GM18508 (cell line): Measurements from ENCODE around the gene CMTM1.
"Not testable (repeated sequence)": the region's sequence is repeated elsewhere in the genome, so short reads cannot be mapped to it uniquely, and the experiment has no call there.

Experiments used
- ATAC-seq: cut with Tn5 transposase; IDR thresholded peaks from one replicate; pipeline ENCODE4 v1.9.1; 2021; ENCODE audit warnings: moderate number of reproducible peaks; ENCODE audit not compliant: insufficient read depth, unreplicated experiment

CMTM1 gene

DNA sequence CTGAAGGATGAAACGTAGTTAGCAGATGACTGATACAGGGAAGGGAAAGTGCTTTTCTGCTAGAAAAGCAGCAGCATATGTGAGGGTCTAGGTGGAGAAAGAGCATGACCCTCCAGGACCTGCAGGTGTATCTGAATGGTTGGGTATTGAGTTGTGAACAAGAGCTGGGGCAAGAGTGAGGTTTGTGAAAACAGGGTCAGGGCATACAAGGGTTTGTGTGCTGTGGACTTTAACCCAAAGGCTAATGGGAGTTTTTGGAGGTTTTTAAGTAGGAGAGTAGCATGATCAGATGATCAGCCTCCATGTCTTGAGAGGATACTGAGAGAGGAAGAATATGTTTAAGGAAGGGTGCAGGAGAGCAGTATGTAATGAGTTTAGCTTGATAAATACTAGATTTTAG lies 6.1 kb upstream of the CMTM1 start:
- no peak for ATAC-seq

DNA sequence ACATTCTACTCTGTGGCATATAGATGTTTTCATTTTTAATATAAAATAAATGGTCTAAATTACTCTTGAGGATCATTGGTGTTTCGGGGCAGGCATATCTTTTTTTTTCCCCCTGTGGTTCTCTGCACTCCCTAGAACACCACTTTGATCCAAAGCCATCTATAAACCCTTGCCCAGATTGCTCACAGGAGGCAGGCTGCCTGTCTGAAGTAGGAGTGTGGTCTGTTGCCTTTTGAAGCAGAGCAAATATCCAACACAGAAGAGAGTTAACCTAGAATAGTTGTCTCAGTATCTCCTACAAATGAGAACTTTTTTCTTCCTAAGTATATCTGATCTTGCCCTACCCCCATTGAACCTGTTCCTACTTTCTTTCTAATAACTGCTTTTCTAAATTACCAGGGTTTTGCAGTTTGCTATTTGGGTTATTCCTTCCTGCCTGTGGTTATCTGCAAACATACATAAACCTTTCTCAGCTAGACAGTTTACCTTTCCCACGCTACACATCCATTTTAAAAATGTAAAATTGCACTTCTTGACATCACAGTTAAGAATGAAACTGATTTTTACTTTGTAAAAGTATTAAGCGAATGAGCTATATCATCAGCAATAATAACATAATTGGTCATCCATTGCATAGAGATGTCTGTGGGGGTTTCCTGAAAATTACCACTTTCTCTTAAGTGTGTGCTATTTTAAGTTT lies 4.7 kb upstream of the CMTM1 start:
- no peak for ATAC-seq

DNA sequence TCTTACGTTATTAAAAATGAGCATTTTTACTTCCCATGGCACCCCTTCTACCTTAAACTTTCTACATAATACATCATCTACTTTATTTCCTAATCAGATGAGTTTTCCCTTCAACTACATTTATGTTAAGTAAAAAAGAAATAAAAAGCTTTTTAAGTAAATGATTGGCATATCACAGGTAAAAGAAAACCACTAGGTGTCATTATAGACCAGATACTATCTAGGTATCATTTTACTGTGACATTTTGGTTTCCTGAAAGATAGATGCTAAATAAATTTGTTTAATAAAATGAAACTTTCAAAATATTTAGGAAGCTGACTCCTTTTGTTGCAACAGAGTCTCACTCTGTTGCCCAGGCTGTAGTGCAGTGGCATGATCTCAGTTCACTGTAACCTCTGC lies 3.8 kb upstream of the CMTM1 start:
- no peak for ATAC-seq

DNA sequence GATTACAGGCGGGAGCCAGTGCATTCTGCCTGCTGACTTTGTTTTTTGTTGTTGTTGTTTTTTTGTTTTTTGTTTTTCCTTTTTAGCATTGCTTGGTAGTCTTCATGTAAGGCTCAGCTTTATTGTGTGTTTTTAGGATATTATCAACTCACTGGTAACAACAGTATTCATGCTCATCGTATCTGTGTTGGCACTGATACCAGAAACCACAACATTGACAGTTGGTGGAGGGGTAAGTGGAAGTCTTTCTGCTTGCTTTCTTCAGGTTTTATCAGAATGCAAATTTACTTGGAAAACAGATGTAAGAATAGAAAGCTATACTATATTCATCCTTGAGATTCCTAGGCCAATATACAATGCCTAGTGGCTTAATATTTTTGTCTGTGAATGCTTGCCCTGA lies 3.3 kb upstream of the CMTM1 start:
- ATAC-seq: no peak

DNA sequence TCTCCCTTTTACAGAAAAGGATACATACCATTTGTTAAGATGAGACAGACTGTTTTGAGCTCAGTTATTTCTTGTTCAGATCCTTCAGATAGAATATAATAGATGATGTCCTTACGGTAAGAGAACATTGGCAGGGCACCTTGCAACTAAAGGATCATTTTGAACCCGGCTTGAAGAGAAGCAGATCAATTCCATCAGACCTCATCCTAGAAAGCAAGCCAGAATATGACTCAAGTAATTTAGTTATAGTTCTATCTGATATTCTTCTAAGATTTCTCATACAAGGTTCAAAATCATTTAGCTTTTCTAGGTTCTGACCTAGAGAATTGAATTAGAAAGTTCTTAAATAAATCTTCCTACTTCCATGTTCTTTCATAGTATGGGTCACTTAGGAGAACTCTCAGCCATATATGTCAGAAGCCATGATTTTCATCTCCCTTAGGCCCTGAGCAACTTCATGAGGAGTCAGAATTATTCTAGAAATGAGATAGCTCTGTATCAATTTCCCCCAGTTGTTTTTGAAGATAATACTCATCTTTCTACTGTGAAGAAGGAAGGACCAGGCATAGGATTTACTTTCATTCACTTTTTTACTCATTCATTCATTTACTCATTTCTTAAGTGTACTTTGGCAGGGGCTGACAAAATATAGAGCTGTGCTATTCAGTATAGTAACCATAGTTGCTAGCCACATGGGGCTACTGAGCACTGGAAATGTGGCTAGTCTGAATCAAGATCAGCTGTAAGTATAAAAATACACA lies 2.5 kb upstream of the CMTM1 start:
- no peak for ATAC-seq

GRCh38 chr16:66567270-66567669 lies 1.0 kb downstream of the CMTM1 start:
- ATAC-seq: not testable (repeated sequence)

GRCh38 chr16:66568355-66568754 lies 2.1 kb downstream of the CMTM1 start:
- no peak for ATAC-seq

GRCh38 chr16:66569131-66569530 lies 2.9 kb downstream of the CMTM1 start:
- ATAC-seq: no peak

DNA sequence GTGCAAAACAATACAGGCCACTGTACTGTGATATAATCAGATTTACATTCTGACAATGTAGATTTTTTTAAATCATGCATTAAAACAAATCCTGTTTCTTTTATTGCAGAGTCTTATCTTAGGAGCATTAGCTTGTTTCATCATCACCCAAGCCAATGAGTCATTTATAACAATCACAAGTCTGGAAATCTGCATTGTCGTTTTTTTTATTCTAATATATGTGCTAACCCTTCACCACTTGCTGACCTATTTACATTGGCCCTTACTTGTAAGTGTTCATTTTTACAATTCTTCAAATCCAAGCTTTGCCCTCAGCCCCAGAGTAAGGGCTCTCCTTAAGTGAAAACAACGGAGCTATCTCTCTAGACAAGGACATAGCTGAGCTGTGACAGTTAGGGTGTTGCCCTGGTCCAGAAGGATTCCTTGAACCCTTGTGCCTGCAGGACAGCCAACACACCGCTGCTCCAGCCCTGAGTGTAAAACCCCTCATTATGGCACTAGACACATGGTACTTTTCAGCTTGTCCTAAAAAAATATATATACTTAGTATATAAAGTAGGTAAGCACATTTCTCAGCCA lies 3.7 kb downstream of the CMTM1 start:
- ATAC-seq: no peak

DNA sequence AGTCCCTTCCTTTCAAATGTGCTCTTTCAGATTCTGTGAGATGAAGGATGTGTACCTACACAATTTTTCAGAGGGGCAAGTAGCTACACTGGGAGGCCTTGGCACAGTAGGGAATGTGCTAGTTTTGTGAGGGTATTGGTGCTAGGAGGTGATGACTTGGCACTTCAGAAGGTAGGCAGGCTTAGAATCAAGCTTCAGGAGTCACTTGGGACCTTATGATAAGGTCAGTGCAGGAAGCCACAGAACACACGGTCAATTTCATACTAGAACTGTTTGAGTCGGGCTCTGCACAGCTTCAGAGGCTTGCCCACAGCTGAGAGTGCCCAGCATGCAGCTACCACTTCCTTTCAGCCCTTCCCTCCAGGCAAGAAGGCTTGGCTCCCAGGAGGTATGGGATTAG lies 6.1 kb downstream of the CMTM1 start:
- no peak for ATAC-seq

GRCh38 chr16:66574081-66574480 lies 7.8 kb downstream of the CMTM1 start:
- no peak for ATAC-seq

GRCh38 chr16:66574531-66574930 lies 8.3 kb downstream of the CMTM1 start:
- ATAC-seq: no peak

GRCh38 chr16:66575060-66575459 lies 8.8 kb downstream of the CMTM1 start:
- ATAC-seq: no peak

DNA sequence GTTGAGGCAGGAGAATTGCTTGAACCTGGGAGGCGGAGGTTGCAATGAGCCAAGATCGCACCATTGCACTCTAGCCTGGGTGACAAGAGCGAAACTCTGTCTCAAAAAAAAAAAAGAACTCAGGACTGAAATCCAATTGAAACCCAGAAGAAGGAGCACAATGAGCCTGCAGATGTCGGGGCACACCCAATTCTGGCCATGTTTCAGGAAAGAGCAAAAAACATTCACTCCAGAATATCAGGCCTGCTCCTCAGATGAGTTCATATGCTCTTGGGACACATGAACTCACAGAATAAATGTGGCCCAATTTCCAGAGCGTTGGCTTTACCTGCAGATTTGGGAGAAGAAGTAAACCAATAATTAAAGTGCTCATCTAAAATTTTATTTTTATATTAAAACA lies 10.1 kb downstream of the CMTM1 start:
- no peak for ATAC-seq

DNA sequence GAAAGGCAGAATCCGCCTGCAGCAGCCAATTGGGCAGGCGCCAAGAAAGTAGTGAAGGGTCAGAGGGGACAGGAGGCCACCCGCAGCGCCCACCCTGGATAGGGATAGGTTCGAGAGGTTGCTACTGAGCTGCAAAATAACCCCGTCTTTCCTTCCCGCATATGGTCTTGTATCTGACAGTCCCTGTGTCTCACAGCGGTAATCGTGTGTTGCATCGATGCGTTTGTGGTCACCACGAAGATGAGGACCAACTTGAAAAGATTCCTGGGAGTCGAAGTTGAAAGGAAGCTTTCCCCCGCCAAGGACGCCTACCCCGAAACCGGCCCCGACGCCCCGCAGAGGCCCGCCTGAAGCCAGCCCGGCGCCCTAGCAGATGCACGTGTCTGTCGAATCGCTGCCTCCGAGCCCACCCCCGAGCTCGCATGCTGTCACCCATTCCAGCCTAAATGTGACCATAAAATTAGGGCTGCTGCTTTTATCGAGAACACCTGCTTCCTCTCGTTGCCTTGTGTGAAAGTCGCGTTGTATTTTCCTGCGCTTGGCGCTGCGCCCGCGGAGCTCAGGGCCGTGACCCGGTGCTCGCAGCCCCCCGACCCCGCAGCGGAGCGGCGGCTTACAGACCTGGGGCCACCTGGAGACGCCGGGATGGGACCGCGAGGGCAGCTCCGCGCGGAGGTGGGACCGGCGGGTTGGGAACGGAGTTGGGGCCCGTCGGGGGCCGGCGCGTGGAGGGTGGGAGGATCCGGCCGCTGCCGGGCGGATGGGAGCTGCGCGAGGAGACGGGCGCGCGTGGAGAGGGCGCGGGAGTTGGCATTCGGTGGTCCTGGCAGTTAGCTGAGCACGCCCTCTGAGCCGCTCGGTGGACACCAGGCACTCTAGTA lies 12.7 kb downstream of the CMTM1 start, which contains the start of gene CMTM2:
Gene CMTM2, plus strand, starts transcription at position 813 of the 881 bp plus-strand sequence. CDS start 145 bp downstream, outside the sequence.
- ATAC-seq: no peak

- ATAC-seq: no peak
Measured at GRCh38 chr16:66580605-66581209, 14.5 kb downstream of the CMTM1 start.

- no peak for ATAC-seq
Measured at GRCh38 chr16:66581246-66581952, 15.2 kb downstream of the CMTM1 start.

- no peak for ATAC-seq
Measured at GRCh38 chr16:66585481-66586239, 19.4 kb downstream of the CMTM1 start.
